K562 (cell line): ENCODE data around the gene ILF2. TPM values are rescaled to one million over a fixed set of nuclear protein-coding genes. Genes with fewer than 3 reads are reported as not detected.

Experiments
- BRCA1 ChIP-seq, 2 experiments: fragments of 450-650 bp in 1 of 2; sonication (generic) in 1 of 2; formaldehyde crosslinking in 1 of 2; IDR thresholded peaks; 2 replicates each; pipeline versions ENCODE4 v1.5.0 to v1.6.1; 2017 to 2020; ENCODE audit warnings: mild to moderate bottlenecking in 1 of 2, missing genetic modification reagents in 1 of 2
- CBFA2T3 ChIP-seq: fragments of 450-650 bp; IDR thresholded peaks from 2 replicates; pipeline ENCODE4 v1.6.1; 2017
- ETS2 ChIP-seq: IDR thresholded peaks from 2 replicates; pipeline ENCODE4 v1.6.1; 2016; ENCODE audit warnings: borderline replicate concordance, missing genetic modification characterization, mild to moderate bottlenecking, moderate library complexity, missing compliant biosample characterization; ENCODE audit not compliant: poor library complexity, severe bottlenecking
- MGA ChIP-seq: fragments of 450-650 bp; IDR thresholded peaks from 2 replicates; pipeline ENCODE4 v1.6.1; 2016; ENCODE audit warnings: mild to moderate bottlenecking, moderate library complexity
- MYNN ChIP-seq, 2 experiments: sonication (generic); formaldehyde crosslinking in 1 of 2; IDR thresholded peaks; 2 replicates each; pipeline versions ENCODE4 v1.5.0 to v1.6.1; 2016 to 2020; ENCODE audit warnings: antibody characterized with exemption in 1 of 2, missing genetic modification reagents in 1 of 2
- PTTG1 ChIP-seq: fragments of 450-650 bp; IDR thresholded peaks from 2 replicates; pipeline ENCODE4 v1.6.1; 2016; ENCODE audit warnings: low read depth, mild to moderate bottlenecking, missing genetic modification characterization, missing compliant biosample characterization
- RBM39 ChIP-seq: fragments of 200-400 bp; formaldehyde crosslinking; optimal IDR thresholded peaks from 2 replicates; pipeline ENCODE3; 2018; ENCODE audit warnings: low read depth, low read length
- TAF15 ChIP-seq: fragments of 200-400 bp; formaldehyde crosslinking; IDR thresholded peaks from 2 replicates; pipeline ENCODE4 v1.6.1; 2017; ENCODE audit warnings: mild to moderate bottlenecking, low read depth, low read length, moderate library complexity
- TARDBP ChIP-seq: fragments of 450-650 bp; IDR thresholded peaks from 2 replicates; pipeline ENCODE4 v1.6.1; 2016
- TEAD1 ChIP-seq, 2 experiments: fragments of 450-650 bp in 1 of 2; sonication (generic) in 1 of 2; formaldehyde crosslinking; IDR thresholded peaks; 2 replicates each; pipeline versions ENCODE4 v1.4.0 to v1.8.0; 2020 to 2022; ENCODE audit warnings: mild to moderate bottlenecking in 2 of 2, missing genetic modification reagents in 1 of 2
- XRCC3 ChIP-seq: fragments of 450-650 bp; IDR thresholded peaks from 2 replicates; pipeline ENCODE4 v1.6.1; 2017; ENCODE audit warnings: mild to moderate bottlenecking, moderate library complexity
- ZBTB12 ChIP-seq: fragments of 250-450 bp; sonication (Bioruptor Pico); IDR thresholded peaks from 2 replicates; pipeline ENCODE4 v1.4.0; 2020
- ZFP30 ChIP-seq: fragments of 250-450 bp; sonication (Bioruptor Pico); IDR thresholded peaks from 2 replicates; pipeline ENCODE4 v1.8.0; 2022; ENCODE audit warnings: moderate library complexity, mild to moderate bottlenecking, inconsistent platforms, borderline replicate concordance
- ZNF79 ChIP-seq: fragments of 250-450 bp; sonication (Bioruptor Pico); IDR thresholded peaks from 2 replicates; pipeline ENCODE4 v1.4.0; 2020; ENCODE audit warnings: low read depth, mild to moderate bottlenecking, moderate library complexity
- polyA plus RNA-seq, 8 experiments: library from polyadenylated mRNA; depleted of rRNA in 4 of 8; stranded (reverse) in 5 of 8; unstranded in 3 of 8; fragments of >200 nt; fragmentation: Nextera tagmentation in 2 of 8; fragmentation: Illumina TruSeq in 1 of 8; extraction: Ambion mirVana in 2 of 8; extraction: Trizol in 1 of 8; gene quantifications; 2 replicates each; pipeline versions ENCODE4 v1.2.1 to v1.2.3, GENCODE V29; 2011 to 2014; ENCODE audit warnings: inconsistent platforms in 1 of 8, missing spikeins in 1 of 8
- total RNA-seq, 7 experiments: library from RNA; depleted of rRNA in 6 of 7; stranded (reverse); fragments of >200 nt in 6 of 7; fragmentation: Illumina TruSeq in 2 of 7; extraction: Trizol in 2 of 7; gene quantifications; 2 replicates each; pipeline versions ENCODE4 v1.2.1 to v1.2.3, GENCODE V29; 2011 to 2021; ENCODE audit warnings: low replicate concordance in 1 of 7

Gene ILF2
- total and polyA plus RNA-seq, 9 of the 15 experiments (the other 6 are each of a cell fraction or from before 2014, with no cell fraction given): 282 to 726 (median 474) TPM

GRCh38 chr1:153697191-153698019 is 26.6 kb upstream of the ILF2 start (continued):
- TF ChIP-seq MGA (peak; percentile 69), ETS2 (tag) (no peak), RBM39 (no peak), ZNF79 (no peak), XRCC3 (no peak), TEAD1 (CRISPR knock-in tag; IDR thresholded peaks at IDR 0.05) (peak; percentile 95 to 98), TARDBP (no peak), BRCA1 (IDR thresholded peaks at IDR 0.05) (no peak), BRCA1 (CRISPR knock-in tag; IDR thresholded peaks at IDR 0.05) (no peak), MYNN (IDR thresholded peaks at IDR 0.05) (peak; percentile 88), MYNN (CRISPR knock-in tag; IDR thresholded peaks at IDR 0.05) (no peak), CBFA2T3 (peak; percentile 66), TAF15 (no peak), PTTG1 (tag) (no peak), ZFP30 (no peak), ZBTB12 (CRISPR knock-in tag) (no peak)
